Subcutaneous adipose tissue (tissue), 4 donors: Measurements from ENCODE around the gene GARIN5A. TPM values are rescaled to one million over a fixed set of nuclear protein-coding genes. Genes with fewer than 3 reads are reported as not detected.

ENCODE experiments used
- CTCF ChIP-seq: fragments of 450-650 bp; IDR thresholded peaks from one replicate; pipeline ENCODE4 v1.5.1; 2016; ENCODE audit warnings: low read depth, mild to moderate bottlenecking, control low read depth, antibody characterized with exemption, moderate library complexity
- total RNA-seq, 4 donors: library from RNA; depleted of rRNA; stranded (reverse); fragments of >200 nt; gene quantifications; one replicate each; pipeline ENCODE4 v1.1.0, GENCODE V29; 2016

GARIN5A gene
- total RNA-seq, 4 donors from 2014 or later = not detected

DNA sequence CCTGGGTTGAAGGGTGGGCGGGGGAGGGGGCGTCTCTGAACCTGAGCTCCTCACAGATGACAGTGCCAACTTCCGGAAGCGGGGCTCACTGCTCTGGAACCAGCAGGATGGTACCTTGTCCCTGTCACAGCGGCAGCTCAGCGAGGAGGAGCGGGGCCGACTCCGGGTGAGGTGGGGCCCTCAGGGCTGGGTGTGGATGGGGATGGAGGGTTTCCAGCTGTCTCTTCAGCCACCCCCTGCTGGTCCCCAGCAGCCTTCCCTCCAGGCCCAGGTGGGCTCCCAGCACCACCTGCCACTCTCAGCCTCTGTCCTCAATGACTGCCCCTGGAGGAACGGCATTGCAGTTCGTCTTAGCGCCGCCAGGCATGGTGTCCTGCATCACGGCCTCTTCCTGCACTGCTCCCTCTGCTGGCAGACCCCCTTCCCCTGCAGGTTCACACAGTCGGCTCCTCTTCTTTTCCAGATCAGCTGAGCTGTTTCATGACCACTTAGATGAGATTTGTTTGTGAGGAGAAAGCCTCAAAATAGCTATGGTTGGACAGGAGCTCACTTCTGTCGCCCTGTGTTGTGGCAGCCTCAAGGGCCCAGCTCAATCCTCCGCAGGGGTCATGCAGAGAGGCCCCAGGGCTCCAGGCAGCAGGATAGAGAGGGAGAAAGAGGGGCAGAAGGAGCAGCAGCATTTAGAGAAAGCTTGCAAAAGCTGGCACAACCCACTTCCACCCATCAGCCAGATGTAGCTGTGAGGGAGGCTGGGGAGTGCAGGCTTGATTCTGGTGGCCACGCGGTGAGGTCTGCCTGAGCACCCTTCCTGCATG is 2.5 kb upstream of the GARIN5A start:
- TF ChIP-seq CTCF = no peak

GRCh38 chr19:50477751-50478515 is 1.3 kb upstream of the GARIN5A start:
- TF ChIP-seq CTCF = no peak

GRCh38 chr19:50476907-50477238 is 225 bp upstream of the GARIN5A start:
- no peak for TF ChIP-seq CTCF

GRCh38 chr19:50475736-50476223 is 868 bp downstream of the GARIN5A start:
- TF ChIP-seq CTCF = no peak

DNA sequence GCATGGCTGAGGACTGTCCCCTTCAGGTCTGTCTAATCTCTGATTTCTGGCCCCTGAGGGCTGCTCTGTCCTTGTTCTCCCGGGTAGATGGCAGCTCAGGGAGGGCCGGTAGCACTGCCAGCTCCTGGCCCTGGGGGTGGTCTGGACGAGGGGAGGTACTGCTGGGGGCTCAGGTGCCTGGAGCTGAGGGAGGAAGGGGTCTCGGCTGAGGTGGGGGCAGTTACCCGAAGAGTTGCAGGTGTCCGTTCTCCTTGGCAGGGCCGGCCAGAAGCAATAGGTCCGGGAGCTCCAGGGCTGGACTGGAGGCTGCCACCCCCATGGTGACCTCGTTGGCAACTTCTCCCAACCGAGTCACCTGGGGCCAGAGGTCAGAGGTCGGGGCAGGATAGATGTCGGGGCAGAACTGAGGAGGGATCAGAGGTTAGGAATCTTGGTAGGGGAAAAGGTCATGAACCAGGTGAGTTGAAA is 1.5 kb downstream of the GARIN5A start:
- TF ChIP-seq CTCF = no peak

DNA sequence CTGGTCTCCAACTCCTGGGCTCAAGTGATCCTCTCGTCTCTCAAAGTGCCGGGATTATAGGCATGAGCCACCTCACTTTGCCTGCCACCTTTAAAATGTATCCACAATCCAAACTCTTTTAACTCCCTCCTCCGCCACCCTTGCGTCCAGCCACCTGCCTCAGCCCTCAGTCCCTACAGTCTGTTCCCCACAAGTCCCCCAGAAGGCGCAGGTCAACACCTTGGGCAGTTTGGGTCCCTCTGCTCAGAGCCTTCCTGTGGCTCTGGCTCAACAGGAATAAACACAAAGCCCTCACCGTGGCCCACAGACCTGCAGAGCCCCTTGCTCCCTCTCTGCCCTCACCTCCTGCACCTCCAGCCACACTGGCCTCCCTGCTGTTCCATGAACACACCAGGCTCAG is 7.8 kb downstream of the GARIN5A start:
- TF ChIP-seq CTCF = no peak

DNA sequence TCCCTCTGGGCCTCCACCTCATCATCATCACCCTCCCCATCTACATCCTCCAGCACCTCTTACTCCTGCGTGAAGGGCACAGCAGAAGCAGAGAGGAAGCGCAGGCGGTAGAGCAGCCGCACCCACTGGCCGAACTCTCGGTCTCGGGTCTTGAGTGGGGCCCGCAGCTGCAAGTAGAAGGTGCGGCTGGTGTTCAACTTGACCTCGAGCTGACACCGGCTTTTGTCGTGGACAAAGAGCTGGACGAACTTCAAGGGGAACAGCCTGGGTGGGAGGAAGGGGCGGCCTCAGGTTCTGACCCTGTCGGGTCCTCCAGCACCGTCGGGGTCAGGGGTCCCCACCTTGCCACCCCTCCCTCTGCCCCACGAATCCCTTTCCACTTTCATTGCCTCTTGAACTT is 9.1 kb downstream of the GARIN5A start:
- TF ChIP-seq CTCF = no peak
